Liver (tissue), 3 donors: Measurements from ENCODE around the gene TSPAN15.

Experiments used
- FOXA1 ChIP-seq: IDR thresholded peaks from 2 replicates; pipeline ENCODE4 v1.6.1; 2016; ENCODE audit warnings: antibody characterized with exemption
- NR2F2 ChIP-seq: IDR thresholded peaks from 2 replicates; pipeline ENCODE4 v1.6.1; 2016; ENCODE audit warnings: antibody characterized with exemption
- RAD21 ChIP-seq, 2 donors: IDR thresholded peaks; 2 replicates each; pipeline ENCODE4 v1.6.1; 2016; ENCODE audit warnings: antibody characterized with exemption in 2 of 2, mild to moderate bottlenecking in 2 of 2
- REST ChIP-seq: IDR thresholded peaks from 2 replicates; pipeline ENCODE4 v1.6.1; 2016; ENCODE audit warnings: antibody characterized with exemption, mild to moderate bottlenecking
- SP1 ChIP-seq: IDR thresholded peaks from 2 replicates; pipeline ENCODE4 v1.6.1; 2018; ENCODE audit warnings: antibody characterized with exemption, mild to moderate bottlenecking
- TAF1 ChIP-seq: conservative IDR thresholded peaks from 2 replicates; pipeline ENCODE4 v1.6.1; 2016; ENCODE audit warnings: antibody characterized with exemption, mild to moderate bottlenecking
- YY1 ChIP-seq: IDR thresholded peaks from 2 replicates; pipeline ENCODE4 v1.6.1; 2016; ENCODE audit warnings: antibody characterized with exemption, mild to moderate bottlenecking
- TF ChIP-seq, protein P1 (sequence below): fragments of 150-350 bp; IDR thresholded peaks from 2 replicates; pipeline ENCODE4 v1.5.1; 2017; ENCODE audit warnings: improper control_type of control experiment, low read depth, low read length; ENCODE audit not compliant: missing input control
- TF ChIP-seq, protein P2 (sequence below): IDR thresholded peaks from 2 replicates; pipeline ENCODE4 v1.6.1; 2016; ENCODE audit warnings: antibody characterized with exemption
- donor health status: healthy.
- donor health status: healthy.

GRCh38 chr10:69439813-69440506 is 11.3 kb upstream of the TSPAN15 start:
- TF ChIP-seq, protein P1, sequence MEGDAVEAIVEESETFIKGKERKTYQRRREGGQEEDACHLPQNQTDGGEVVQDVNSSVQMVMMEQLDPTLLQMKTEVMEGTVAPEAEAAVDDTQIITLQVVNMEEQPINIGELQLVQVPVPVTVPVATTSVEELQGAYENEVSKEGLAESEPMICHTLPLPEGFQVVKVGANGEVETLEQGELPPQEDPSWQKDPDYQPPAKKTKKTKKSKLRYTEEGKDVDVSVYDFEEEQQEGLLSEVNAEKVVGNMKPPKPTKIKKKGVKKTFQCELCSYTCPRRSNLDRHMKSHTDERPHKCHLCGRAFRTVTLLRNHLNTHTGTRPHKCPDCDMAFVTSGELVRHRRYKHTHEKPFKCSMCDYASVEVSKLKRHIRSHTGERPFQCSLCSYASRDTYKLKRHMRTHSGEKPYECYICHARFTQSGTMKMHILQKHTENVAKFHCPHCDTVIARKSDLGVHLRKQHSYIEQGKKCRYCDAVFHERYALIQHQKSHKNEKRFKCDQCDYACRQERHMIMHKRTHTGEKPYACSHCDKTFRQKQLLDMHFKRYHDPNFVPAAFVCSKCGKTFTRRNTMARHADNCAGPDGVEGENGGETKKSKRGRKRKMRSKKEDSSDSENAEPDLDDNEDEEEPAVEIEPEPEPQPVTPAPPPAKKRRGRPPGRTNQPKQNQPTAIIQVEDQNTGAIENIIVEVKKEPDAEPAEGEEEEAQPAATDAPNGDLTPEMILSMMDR: no peak
- TF ChIP-seq, protein P2, sequence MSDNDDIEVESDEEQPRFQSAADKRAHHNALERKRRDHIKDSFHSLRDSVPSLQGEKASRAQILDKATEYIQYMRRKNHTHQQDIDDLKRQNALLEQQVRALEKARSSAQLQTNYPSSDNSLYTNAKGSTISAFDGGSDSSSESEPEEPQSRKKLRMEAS: no peak
- TF ChIP-seq FOXA1 (no peak), REST (no peak), YY1 (no peak), SP1 (no peak), NR2F2 (no peak), TAF1 (no peak), RAD21 (IDR thresholded peaks at IDR 0.05) (no peak)
